IMR-90 (cell line): ENCODE results near the gene PIGBOS1.

Experiments
- BHLHE40 ChIP-seq: fragments of 150-350 bp; IDR thresholded peaks from 2 replicates; pipeline ENCODE4 v1.6.1; 2016; ENCODE audit warnings: mild to moderate bottlenecking, low read depth, low read length
- FOS ChIP-seq: fragments of 150-350 bp; IDR thresholded peaks from 2 replicates; pipeline ENCODE4 v1.6.1; 2016; ENCODE audit warnings: low read depth, low read length
- POLR2A ChIP-seq: IDR thresholded peaks from 2 replicates; pipeline ENCODE4 v1.6.1; 2012; ENCODE audit warnings: mild to moderate bottlenecking, low read depth, low read length
- RFX5 ChIP-seq: IDR thresholded peaks from 2 replicates; pipeline ENCODE4 v1.8.0; 2012; ENCODE audit warnings: low read depth, mild to moderate bottlenecking, low read length, moderate library complexity
- SMC3 ChIP-seq: fragments of 150-350 bp; IDR thresholded peaks from 2 replicates; pipeline ENCODE4 v1.6.1; 2016; ENCODE audit warnings: low read depth, mild to moderate bottlenecking, antibody characterized with exemption, low read length, moderate library complexity
- TF ChIP-seq, protein P1 (sequence below): conservative IDR thresholded peaks from 2 replicates; pipeline ENCODE4 v1.5.1; 2012; ENCODE audit warnings: mild to moderate bottlenecking, low read depth, low read length, improper control_type of control experiment
- TF ChIP-seq, protein P2 (sequence below): fragments of 150-350 bp; IDR thresholded peaks from 2 replicates; pipeline ENCODE4 v1.6.1; 2016; ENCODE audit warnings: low read depth, mild to moderate bottlenecking, low read length, moderate library complexity, borderline replicate concordance
- TF ChIP-seq, protein P3 (sequence below): fragments of 150-350 bp; IDR thresholded peaks from 2 replicates; pipeline ENCODE4 v1.6.1; 2017; ENCODE audit warnings: mild to moderate bottlenecking, antibody characterized with exemption, low read length, low read depth

GRCh38 chr15:55283379-55284147 is 35.4 kb downstream of the PIGBOS1 start:
- TF ChIP-seq, protein P1, sequence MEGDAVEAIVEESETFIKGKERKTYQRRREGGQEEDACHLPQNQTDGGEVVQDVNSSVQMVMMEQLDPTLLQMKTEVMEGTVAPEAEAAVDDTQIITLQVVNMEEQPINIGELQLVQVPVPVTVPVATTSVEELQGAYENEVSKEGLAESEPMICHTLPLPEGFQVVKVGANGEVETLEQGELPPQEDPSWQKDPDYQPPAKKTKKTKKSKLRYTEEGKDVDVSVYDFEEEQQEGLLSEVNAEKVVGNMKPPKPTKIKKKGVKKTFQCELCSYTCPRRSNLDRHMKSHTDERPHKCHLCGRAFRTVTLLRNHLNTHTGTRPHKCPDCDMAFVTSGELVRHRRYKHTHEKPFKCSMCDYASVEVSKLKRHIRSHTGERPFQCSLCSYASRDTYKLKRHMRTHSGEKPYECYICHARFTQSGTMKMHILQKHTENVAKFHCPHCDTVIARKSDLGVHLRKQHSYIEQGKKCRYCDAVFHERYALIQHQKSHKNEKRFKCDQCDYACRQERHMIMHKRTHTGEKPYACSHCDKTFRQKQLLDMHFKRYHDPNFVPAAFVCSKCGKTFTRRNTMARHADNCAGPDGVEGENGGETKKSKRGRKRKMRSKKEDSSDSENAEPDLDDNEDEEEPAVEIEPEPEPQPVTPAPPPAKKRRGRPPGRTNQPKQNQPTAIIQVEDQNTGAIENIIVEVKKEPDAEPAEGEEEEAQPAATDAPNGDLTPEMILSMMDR: no peak
- TF ChIP-seq, protein P2, sequence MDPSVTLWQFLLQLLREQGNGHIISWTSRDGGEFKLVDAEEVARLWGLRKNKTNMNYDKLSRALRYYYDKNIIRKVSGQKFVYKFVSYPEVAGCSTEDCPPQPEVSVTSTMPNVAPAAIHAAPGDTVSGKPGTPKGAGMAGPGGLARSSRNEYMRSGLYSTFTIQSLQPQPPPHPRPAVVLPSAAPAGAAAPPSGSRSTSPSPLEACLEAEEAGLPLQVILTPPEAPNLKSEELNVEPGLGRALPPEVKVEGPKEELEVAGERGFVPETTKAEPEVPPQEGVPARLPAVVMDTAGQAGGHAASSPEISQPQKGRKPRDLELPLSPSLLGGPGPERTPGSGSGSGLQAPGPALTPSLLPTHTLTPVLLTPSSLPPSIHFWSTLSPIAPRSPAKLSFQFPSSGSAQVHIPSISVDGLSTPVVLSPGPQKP: no peak
- no peak for TF ChIP-seq SMC3
- TF ChIP-seq FOS: no peak
- no peak for TF ChIP-seq RFX5
- TF ChIP-seq POLR2A: no peak
- TF ChIP-seq, protein P3, sequence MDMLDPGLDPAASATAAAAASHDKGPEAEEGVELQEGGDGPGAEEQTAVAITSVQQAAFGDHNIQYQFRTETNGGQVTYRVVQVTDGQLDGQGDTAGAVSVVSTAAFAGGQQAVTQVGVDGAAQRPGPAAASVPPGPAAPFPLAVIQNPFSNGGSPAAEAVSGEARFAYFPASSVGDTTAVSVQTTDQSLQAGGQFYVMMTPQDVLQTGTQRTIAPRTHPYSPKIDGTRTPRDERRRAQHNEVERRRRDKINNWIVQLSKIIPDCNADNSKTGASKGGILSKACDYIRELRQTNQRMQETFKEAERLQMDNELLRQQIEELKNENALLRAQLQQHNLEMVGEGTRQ: no peak
- TF ChIP-seq BHLHE40: no peak
